HepG2 (cell line): ENCODE measurements around the gene GINM1. TPM values are rescaled to one million over a fixed set of nuclear protein-coding genes. Genes with fewer than 3 reads are reported as not detected.

Source experiments
- MAFF ChIP-seq: IDR thresholded peaks from 2 replicates; pipeline ENCODE4 v1.6.1; 2011; ENCODE audit warnings: low read depth, low read length, improper control_type of control experiment
- RFX1 ChIP-seq: fragments of 450-650 bp; IDR thresholded peaks from 2 replicates; pipeline ENCODE4 v1.6.1; 2017
- SRSF9 ChIP-seq: fragments of 200-400 bp; formaldehyde crosslinking; IDR thresholded peaks from 2 replicates; pipeline ENCODE4 v1.6.1; 2018; ENCODE audit warnings: borderline replicate concordance, mild to moderate bottlenecking, low read depth, low read length; ENCODE audit not compliant: insufficient read depth, poor library complexity, severe bottlenecking
- ZNF256 ChIP-seq: sonication (generic); formaldehyde crosslinking; conservative IDR thresholded peaks from 2 replicates; pipeline ENCODE4 v1.4.0; 2020; ENCODE audit warnings: missing genetic modification reagents
- ZNF501 ChIP-seq: sonication (generic); formaldehyde crosslinking; IDR thresholded peaks from 2 replicates; pipeline ENCODE4 v1.5.1; 2020; ENCODE audit warnings: mild to moderate bottlenecking, moderate library complexity, missing genetic modification reagents
- ZNF7 ChIP-seq: IDR thresholded peaks from 2 replicates; pipeline ENCODE4 v1.6.1; 2016; ENCODE audit warnings: missing biosample characterization, missing genetic modification reagents
- polyA plus RNA-seq, 8 experiments: library from polyadenylated mRNA; depleted of rRNA in 3 of 8; stranded (reverse) in 7 of 8; unstranded in 1 of 8; fragments of >200 nt; fragmentation: Illumina TruSeq in 4 of 8; extraction: Trizol in 4 of 8; gene quantifications; 2 replicates each; pipeline versions ENCODE4 v1.2.1 to v1.2.3, GENCODE V29; 2011 to 2016; ENCODE audit warnings: low read depth in 4 of 8, missing spikeins in 1 of 8, mixed read lengths in 1 of 8; ENCODE audit not compliant: insufficient read depth in 1 of 8
- total RNA-seq, 5 experiments: library from RNA; depleted of rRNA; stranded (reverse); fragments of >200 nt; fragmentation: Illumina TruSeq; extraction: Trizol; gene quantifications; 2 replicates each; pipeline ENCODE4 v1.2.3, GENCODE V29; 2016; ENCODE audit warnings: low read depth in 1 of 5
- TF ChIP-seq, protein P1 (sequence below): sonication (generic); formaldehyde crosslinking; IDR thresholded peaks from 2 replicates; pipeline ENCODE4 v1.4.0; 2020; ENCODE audit warnings: mild to moderate bottlenecking, missing genetic modification reagents
- TF ChIP-seq, protein P2 (sequence below): sonication (generic); formaldehyde crosslinking; IDR thresholded peaks from 2 replicates; pipeline ENCODE4 v1.4.0; 2020; ENCODE audit warnings: mild to moderate bottlenecking, missing genetic modification reagents
- TF ChIP-seq, protein P3 (sequence below): sonication (generic); formaldehyde crosslinking; IDR thresholded peaks from 2 replicates; pipeline ENCODE4 v1.5.1; 2020; ENCODE audit warnings: mild to moderate bottlenecking, missing genetic modification reagents, moderate library complexity
- TF ChIP-seq, protein P4 (sequence below): fragments of 450-650 bp; IDR thresholded peaks from 2 replicates; pipeline ENCODE4 v1.6.1; 2017; ENCODE audit warnings: mild to moderate bottlenecking

The GINM1 gene
- total and polyA plus RNA-seq, 2 of the 13 experiments (the other 11 are each of a cell fraction or from before 2014, with no cell fraction given), result 19.4 to 27.5 TPM

GRCh38 chr6:149566410-149567193 is 427 bp downstream of the GINM1 start (continued):
- TF ChIP-seq, protein P1, sequence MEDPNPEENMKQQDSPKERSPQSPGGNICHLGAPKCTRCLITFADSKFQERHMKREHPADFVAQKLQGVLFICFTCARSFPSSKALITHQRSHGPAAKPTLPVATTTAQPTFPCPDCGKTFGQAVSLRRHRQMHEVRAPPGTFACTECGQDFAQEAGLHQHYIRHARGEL (CRISPR knock-in tag), result no peak
- TF ChIP-seq, protein P2, sequence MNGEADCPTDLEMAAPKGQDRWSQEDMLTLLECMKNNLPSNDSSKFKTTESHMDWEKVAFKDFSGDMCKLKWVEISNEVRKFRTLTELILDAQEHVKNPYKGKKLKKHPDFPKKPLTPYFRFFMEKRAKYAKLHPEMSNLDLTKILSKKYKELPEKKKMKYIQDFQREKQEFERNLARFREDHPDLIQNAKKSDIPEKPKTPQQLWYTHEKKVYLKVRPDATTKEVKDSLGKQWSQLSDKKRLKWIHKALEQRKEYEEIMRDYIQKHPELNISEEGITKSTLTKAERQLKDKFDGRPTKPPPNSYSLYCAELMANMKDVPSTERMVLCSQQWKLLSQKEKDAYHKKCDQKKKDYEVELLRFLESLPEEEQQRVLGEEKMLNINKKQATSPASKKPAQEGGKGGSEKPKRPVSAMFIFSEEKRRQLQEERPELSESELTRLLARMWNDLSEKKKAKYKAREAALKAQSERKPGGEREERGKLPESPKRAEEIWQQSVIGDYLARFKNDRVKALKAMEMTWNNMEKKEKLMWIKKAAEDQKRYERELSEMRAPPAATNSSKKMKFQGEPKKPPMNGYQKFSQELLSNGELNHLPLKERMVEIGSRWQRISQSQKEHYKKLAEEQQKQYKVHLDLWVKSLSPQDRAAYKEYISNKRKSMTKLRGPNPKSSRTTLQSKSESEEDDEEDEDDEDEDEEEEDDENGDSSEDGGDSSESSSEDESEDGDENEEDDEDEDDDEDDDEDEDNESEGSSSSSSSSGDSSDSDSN (CRISPR knock-in tag), result peak; percentile 87
- TF ChIP-seq ZNF256 (CRISPR knock-in tag) (no peak), RFX1 (no peak), ZNF7 (no peak), MAFF (no peak), SRSF9 (no peak), ZNF501 (CRISPR knock-in tag) (peak; percentile 97)
- TF ChIP-seq, protein P3, sequence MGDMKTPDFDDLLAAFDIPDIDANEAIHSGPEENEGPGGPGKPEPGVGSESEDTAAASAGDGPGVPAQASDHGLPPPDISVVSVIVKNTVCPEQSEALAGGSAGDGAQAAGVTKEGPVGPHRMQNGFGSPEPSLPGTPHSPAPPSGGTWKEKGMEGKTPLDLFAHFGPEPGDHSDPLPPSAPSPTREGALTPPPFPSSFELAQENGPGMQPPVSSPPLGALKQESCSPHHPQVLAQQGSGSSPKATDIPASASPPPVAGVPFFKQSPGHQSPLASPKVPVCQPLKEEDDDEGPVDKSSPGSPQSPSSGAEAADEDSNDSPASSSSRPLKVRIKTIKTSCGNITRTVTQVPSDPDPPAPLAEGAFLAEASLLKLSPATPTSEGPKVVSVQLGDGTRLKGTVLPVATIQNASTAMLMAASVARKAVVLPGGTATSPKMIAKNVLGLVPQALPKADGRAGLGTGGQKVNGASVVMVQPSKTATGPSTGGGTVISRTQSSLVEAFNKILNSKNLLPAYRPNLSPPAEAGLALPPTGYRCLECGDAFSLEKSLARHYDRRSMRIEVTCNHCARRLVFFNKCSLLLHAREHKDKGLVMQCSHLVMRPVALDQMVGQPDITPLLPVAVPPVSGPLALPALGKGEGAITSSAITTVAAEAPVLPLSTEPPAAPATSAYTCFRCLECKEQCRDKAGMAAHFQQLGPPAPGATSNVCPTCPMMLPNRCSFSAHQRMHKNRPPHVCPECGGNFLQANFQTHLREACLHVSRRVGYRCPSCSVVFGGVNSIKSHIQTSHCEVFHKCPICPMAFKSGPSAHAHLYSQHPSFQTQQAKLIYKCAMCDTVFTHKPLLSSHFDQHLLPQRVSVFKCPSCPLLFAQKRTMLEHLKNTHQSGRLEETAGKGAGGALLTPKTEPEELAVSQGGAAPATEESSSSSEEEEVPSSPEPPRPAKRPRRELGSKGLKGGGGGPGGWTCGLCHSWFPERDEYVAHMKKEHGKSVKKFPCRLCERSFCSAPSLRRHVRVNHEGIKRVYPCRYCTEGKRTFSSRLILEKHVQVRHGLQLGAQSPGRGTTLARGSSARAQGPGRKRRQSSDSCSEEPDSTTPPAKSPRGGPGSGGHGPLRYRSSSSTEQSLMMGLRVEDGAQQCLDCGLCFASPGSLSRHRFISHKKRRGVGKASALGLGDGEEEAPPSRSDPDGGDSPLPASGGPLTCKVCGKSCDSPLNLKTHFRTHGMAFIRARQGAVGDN, result peak; percentile 95
- TF ChIP-seq, protein P4, sequence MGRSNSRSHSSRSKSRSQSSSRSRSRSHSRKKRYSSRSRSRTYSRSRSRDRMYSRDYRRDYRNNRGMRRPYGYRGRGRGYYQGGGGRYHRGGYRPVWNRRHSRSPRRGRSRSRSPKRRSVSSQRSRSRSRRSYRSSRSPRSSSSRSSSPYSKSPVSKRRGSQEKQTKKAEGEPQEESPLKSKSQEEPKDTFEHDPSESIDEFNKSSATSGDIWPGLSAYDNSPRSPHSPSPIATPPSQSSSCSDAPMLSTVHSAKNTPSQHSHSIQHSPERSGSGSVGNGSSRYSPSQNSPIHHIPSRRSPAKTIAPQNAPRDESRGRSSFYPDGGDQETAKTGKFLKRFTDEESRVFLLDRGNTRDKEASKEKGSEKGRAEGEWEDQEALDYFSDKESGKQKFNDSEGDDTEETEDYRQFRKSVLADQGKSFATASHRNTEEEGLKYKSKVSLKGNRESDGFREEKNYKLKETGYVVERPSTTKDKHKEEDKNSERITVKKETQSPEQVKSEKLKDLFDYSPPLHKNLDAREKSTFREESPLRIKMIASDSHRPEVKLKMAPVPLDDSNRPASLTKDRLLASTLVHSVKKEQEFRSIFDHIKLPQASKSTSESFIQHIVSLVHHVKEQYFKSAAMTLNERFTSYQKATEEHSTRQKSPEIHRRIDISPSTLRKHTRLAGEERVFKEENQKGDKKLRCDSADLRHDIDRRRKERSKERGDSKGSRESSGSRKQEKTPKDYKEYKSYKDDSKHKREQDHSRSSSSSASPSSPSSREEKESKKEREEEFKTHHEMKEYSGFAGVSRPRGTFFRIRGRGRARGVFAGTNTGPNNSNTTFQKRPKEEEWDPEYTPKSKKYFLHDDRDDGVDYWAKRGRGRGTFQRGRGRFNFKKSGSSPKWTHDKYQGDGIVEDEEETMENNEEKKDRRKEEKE, result no peak
